HG02943 (cell line): ENCODE data around the gene CUL9.

Source experiments
- ATAC-seq: cut with Tn5 transposase; IDR thresholded peaks from one replicate; pipeline ENCODE4 v1.9.1; 2021; ENCODE audit warnings: mild to moderate bottlenecking, low read depth, moderate library complexity; ENCODE audit not compliant: unreplicated experiment

Gene CUL9

DNA sequence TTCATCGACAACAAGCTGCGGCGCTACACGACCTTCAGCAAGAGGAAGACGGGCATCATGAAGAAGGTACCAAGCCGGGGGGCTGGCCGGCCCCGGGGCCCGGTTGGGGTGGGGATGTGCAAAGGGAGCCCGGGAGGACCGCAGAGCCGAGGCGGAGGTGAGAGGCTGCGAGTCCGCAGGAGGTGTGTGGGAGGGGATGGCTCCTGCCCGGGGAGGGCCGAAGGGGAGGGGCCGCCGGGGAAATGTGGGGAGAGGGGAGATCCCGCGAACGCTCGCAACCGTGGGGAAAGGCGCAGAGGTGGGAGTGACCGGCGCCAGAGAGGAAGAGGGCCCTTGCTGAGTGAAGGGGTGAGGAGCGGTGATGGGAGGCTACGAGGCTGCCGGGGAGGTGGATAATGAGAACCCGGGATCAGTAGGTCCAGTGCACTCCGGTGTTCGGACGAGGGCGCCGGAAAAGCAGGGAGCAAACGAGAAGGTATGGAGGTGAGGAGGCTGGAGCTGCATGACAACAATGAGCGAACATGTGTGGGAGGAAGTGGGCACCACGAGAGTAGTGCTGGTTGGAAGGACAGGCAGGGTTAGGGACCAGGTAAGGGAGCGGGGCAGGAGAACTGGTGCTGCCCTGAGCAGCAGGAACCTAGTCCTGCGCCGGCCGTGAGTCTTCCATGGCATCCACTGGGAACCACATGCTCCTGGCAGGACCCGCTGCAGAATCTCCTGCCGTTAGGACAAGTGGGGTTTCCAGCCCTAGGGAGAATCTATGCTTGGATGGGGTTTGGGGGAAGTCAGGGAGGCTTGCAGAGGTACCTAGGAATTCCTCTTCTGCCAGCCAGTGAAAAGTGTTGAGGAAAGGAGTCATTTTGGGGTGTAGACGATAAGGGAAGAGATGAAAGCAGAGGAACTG lies 9.6 kb upstream of the CUL9 start:
- ATAC-seq = no peak

DNA sequence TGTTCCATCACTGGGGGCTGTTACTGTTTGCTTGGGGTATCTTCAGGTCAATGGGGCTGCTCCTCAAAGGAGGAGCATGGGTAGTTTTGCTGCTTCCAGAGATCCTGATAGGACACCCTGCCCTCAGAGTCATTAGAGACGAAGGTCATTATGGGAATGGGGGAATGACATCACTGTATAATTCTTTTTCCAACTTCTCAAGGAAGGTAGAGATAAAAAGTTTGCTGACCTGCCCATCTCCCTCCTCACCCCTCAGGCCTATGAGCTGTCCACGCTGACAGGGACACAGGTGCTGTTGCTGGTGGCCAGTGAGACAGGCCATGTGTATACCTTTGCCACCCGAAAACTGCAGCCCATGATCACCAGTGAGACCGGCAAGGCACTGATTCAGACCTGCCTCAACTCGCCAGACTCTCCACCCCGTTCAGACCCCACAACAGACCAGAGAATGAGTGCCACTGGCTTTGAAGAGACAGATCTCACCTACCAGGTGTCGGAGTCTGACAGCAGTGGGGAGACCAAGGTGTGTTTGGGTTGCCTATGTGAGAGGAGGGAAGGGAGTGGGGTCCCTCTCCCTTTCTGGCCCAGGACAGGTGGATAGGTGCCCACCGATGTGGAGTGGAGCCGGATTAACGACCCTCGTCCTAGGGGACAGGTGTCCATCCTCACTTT lies 8.3 kb upstream of the CUL9 start:
- ATAC-seq = no peak

DNA sequence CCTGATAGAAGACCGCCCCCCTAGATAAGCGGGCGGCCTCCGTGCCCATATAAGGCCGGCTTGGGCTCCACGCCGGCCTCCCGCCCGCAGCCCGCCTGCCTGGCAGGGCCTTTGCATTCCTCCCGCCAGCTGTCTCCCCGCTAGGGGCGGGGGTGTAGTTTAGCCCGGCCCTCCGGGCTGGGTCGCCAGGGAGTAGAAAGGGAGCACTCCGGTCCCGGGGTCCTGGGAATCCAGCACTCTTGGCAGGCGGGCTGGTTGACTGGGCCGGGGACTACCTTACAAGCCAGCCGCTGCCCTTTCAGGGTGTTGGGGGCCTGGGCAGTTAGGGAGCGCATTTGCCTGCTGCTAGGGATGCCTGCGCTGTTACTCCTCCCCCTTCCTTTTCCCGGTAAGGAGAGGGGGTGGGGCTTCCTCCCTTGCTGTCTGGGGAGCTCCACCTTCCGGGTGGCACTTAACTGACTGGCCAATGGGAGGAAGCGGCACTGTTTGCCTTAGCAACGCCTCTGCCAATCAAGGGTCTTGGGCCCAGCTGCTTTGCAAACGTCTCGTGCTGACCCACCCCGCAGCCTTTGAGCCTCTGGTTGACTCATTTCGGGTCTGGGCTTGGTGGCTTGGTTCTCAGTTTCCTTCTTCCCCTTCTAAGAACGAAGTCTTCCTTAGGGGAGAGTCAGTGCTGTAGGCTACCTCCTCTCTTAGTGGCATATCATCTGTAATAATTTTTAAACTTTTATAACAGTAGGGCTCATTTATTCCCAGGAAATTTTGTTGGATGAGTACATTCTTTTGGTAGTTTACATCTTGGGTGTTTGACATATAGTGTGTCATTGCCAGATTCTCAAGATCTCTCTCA lies 7.5 kb upstream of the CUL9 start:
- ATAC-seq = peak; percentile 69

DNA sequence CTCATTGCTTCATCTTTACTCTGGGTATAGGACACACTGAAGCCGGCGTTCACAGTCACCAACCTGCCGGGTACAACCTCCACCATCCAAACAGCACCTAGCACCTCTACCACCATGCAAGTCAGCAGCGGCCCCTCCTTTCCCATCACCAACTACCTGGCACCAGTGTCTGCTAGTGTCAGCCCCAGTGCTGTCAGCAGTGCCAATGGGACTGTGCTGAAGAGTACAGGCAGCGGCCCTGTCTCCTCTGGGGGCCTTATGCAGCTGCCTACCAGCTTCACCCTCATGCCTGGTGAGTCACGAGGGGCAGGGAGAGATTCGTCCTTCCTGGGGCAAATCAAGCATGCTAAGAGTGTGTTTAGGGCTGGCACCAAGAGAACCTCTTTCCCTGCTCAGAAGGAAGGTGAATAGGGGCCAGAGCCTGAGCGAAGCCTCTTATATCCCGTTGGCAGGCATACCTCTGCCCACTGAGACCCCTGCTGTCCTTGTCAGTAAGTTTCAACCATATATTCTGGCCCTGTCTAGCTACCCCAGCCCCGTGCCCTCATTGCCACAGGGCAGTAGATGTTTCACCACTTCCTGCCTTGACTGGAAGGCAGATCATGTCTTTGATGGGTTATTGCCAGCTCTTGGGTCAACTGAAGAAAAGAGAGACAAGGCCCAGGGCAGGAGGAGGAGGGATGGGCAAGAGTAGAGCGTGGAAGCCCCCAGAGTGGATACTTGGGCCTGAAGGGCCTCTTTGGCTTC lies 6.1 kb upstream of the CUL9 start:
- ATAC-seq = no peak

DNA sequence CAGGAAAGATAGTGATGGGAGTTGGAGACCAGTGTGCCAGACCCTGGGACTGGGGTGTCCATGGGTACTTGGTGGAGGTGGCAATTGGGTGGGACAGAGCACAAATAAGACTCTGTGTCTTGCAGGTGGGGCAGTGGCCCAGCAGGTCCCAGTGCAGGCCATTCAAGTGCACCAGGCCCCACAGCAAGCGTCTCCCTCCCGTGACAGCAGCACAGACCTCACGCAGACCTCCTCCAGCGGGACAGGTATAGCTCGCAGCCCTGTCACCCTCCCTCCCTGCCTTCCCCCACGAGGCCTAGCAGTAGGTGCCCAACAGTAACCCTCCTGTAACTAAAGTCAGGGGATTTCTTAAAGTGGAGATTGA lies 5.6 kb upstream of the CUL9 start:
- ATAC-seq = no peak

DNA sequence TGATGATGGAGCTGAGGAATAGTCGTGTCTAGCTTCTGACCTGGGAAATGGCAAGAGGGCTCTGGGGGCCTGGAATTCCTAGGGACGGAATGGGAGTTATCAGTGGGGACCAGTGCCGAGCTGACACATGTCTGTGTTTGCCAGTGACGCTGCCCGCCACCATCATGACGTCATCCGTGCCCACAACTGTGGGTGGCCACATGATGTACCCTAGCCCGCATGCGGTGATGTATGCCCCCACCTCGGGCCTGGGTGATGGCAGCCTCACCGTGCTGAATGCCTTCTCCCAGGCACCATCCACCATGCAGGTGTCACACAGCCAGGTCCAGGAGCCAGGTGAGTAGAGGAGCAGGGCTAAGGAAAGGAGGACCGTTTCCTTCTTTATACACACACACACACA lies 3.8 kb upstream of the CUL9 start:
- ATAC-seq = no peak

DNA sequence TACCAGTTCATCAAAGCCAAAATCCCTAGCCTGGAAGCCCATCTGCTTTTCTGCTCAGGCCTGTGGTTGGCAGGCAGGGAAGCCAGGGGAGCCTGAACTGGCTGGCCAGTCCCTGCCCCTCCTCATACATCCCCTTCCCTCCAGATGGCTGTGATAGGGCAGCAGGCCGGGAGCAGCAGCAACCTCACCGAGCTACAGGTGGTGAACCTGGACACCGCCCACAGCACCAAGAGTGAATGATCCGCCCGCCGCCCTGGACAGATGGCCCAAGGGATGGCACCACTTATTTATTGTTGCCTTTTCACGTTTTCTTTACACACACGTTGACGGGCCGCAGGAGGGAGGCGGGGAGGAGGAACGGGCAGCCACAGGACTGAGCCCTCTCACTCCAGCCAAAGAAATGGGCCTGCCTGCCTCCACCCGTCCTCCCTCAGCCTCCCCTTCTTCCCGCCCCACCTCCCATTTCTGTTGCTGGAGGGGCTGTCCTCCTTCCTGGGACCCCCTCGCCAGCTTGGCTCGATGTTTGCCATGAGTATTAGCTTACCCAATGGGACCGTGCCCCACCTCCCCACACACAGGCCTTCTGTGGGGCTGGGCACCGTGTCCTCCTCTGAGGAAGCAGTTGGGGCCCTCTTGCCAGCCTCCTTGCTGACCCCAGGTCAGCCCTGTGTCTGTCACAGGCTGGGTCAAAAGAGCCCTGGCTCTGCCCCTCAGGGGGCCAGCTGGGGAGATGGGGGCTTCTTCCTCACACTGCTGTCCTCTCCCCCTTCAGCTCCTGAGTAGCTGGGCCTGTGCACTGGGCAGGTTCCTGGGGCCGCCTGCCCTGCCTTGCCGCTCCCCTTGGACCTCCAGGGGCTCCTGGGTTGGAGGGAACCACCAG lies 2.8 kb upstream of the CUL9 start:
- ATAC-seq = no peak

DNA sequence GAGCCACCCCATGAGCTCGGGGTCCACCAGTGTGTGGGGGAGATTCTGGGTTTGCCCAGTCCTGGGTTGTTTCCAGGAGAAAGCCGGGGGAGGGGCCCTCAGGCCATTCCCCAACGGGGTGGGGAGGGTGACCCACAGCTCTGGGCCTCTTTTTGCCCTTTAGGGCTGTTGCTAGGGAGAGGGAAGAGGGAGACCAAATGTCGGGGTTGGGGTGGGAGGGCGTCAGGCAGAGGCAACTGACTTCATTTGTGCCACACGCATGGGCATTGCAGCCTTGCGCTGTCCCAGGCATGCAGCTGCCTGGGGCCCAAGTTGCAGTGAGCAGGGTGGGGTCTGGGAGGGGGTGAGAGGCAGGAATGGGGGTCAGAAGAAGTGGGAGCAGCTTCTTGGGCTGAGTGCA lies 1.9 kb upstream of the CUL9 start:
- ATAC-seq = no peak

DNA sequence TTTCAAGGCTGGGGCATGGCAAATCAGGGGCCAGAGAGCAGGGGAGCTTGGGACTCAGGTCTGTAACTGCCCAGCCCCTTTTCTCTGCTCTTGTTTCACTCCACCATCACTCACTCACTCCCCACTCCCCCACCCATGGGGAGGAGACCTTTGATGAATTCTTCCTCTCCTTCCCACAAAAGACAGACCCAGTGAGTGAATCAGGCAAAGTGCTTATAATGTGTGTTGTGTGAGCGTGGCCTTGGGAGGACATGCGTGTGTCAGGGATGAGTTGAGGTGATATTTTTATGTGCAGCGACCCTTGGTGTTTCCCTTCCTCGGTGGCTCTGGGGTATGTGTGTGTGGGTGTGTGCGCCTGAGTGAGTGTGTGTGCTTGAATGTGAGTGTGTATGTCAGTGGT lies 1.0 kb upstream of the CUL9 start:
- no peak for ATAC-seq

DNA sequence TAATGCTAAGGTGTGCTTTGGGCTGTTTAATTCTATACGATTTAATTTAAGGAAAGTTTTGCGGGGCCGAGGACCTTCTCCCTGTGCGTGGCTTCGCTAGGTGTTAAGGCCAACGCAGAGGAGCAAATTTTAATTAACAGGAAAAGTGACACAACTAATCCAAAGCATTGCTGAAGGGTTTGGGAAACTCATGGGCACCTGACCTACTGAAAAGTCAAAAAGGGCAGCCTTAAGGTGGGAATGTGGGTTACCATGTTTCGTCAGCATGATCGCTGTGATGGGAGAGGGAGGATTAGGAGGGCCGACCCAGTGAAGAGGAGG lies 415 bp upstream of the CUL9 start:
- ATAC-seq = no peak

DNA sequence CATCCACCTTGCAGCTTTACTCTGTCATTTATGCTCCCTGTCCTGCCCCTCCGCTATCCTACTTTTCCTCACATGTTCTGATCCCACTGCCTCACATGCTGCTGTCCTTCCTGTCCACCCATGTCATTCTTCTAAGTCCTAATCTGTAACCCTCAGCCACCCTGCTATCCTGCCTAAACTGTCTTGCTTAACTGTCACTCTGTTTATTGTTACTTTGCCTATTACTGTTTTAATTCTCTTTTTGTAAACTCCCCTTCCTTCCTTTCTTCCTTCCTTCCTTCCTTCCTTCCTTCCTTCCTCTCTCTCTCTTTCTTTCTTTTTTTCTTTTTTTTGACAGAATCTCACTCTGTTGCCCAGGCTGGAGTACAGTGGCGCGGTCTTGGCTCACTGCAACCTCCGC lies 1.4 kb downstream of the CUL9 start:
- ATAC-seq = no peak

DNA sequence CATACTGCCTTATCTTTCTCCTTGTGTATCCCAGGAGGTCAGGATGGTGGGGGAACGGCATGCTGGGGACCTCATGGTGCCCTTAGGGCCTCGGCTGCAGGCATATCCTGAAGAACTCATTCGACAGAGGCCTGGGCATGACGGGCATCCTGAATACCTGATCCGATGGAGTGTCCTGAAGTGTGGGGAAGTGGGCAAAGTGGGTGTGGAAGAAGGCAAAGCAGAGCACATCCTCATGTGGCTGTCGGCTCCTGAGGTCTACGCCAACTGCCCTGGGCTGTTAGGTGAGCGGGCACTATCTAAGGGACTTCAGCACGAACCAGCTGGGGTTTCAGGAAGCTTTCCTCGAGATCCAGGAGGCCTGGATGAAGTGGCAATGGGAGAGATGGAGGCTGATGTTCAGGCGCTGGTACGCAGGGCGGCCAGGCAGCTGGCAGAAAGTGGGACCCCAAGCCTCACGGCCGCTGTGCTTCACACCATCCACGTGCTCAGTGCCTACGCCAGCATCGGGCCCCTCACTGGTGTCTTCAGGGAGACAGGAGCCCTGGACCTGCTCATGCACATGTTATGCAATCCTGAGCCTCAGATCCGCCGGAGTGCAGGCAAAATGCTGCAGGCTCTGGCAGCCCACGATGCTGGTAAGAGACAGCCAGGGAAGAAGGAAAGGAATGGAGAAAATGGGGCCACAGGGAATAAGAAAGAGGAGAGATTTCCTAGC lies 2.4 kb downstream of the CUL9 start:
- no peak for ATAC-seq

DNA sequence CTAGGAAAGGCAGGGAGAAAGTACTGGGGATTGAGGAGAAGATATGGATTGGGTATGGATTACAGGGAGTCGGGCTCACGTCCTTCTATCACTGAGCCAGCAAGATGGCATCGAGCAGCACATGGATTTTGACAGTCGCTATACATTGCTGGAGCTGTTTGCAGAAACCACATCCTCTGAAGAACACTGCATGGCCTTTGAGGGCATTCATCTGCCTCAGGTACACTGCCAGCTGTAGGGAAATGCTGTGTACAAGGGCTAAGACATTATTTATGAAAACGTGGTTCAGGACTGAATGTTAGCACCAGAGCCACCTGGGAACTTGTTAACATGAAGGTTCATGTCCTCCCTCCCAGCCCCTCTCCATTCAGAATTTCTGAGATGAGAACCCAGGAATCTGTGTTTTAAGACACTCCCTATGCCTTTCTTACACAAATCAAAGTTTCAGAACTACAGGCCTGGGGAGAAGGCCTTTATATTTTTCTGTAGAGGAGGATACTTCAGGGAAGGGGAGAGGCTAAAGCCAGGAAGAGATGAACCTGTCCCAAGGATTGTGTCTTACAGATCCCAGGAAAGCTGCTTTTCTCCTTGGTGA lies 3.5 kb downstream of the CUL9 start:
- no peak for ATAC-seq

DNA sequence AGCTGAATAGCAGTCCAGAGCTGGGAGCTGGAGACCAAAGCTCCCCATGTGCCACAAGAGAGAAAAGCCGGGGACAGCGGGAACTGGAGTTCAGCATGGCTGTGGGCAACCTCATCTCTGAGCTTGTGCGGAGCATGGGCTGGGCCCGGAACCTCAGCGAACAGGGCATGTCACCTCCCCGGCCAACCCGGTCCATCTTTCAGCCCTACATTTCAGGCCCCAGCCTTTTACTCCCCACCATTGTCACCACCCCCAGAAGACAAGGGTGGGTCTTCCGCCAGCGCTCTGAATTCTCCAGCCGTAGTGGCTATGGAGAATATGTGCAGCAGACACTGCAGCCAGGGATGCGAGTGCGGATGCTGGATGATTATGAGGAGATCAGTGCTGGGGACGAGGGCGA lies 4.0 kb downstream of the CUL9 start:
- no peak for ATAC-seq

DNA sequence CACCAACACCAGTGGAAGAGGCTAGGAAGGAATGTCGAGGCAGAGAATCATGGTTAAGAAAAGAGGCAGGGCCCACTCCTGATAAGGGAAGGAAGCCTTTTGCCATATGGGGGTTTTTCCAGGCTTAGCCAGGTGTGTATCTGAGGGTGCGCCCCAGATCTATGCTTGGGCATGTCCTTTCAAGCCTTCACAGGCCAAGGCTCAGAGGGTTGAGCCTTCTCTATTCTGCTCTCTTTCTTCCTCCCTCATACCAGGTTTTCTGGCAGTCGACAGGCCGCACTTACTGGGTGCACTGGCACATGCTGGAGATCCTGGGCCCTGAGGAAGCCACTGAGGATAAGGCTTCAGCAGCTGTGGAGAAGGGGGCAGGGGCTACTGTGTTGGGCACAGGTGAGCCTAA lies 4.7 kb downstream of the CUL9 start:
- ATAC-seq = no peak

DNA sequence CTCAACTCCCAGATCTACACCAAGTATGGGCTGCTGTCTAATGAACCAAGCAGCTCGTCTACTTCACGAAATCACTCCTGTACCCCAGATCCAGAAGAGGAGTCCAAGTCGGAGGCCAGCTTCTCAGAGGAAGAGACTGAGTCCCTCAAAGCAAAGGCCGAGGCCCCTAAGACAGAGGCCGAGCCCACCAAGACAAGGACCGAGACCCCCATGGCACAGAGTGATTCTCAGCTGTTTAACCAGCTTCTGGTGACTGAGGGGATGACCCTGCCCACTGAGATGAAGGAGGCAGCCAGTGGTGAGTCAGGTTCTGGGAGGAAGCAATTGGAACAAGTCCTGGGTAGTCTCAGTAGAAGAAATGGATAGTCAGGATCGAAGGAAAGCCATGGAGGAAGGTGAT lies 5.8 kb downstream of the CUL9 start:
- ATAC-seq = no peak

DNA sequence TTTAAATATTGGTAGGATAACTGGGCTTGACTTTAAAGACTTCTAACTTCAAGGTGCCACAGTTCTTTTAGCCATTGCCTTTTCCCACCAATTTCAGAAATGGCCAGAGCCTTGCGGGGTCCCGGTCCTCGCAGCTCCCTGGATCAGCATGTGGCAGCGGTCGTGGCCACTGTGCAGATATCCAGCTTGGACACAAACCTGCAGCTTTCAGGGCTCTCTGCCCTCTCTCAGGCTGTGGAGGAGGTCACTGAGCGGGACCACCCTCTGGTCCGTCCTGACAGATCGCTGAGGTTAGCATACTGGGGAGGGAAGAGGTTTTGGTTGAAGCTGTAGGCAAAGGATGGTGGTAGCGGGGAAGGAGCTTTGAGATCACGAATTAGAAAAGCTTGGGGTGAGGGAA lies 6.4 kb downstream of the CUL9 start:
- ATAC-seq = no peak

DNA sequence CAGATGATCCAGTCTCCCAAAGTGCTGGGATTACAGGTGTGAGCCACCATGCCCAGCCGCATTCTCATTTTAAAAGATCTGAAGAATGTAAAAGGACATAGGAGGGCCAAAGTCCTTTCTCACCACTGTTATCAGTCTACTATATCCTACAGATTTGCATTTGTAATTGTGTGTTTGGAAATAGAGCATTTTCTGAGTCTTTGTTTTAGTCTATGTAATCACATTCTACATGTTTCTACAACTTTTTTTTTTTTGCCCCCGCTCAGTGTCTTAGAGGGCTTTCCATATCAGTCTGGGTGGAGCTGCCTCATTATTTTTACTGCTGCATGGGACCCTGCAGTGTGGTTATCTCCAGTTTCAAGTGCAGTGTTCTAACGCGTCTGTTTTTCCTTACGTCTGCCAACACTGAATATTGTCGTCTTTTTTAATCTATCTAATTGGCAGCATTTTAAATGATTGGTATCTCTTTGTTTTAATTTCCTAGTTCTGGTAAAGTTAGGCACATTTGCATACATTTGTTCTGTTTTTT lies 7.8 kb downstream of the CUL9 start:
- no peak for ATAC-seq

DNA sequence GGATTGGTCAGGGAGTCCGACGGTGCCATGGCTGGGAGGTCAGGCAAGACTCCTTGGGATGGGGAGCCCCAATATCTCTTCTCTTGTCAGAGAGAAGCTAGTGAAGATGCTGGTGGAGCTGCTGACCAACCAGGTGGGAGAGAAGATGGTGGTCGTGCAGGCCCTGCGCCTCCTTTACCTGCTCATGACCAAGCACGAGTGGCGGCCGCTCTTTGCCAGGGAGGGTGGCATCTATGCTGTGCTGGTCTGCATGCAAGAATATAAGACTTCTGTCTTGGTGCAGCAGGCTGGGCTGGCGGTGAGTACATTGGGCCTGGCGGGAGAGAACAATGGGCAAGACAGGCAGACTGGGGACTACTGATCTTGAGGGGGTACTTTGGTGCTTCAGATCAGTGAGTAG lies 10.9 kb downstream of the CUL9 start:
- no peak for ATAC-seq
